Mesothelial cell of epicardium (in vitro differentiated cells): ENCODE measurements around the gene ATAD2B. TPM values are rescaled to one million over a fixed set of nuclear protein-coding genes. Genes with fewer than 3 reads are reported as not detected.
A peak's percentile ranks its signal among the peaks of the same experiment; 100 is the strongest.

Experiments used
- DNase-seq, 2 experiments: peaks; one replicate each; pipeline ENCODE4 v3.0.0; 2021; ENCODE audit warnings: low spot score in 2 of 2; ENCODE audit not compliant: unreplicated experiment in 2 of 2
- H3K27ac Mint-ChIP-seq: 2 replicates; pipeline ENCODE4 v1.8.0; 2021; ENCODE audit warnings: mixed read lengths
- H3K27me3 Mint-ChIP-seq: 2 replicates; pipeline ENCODE4 v1.8.0; 2021; ENCODE audit warnings: low read depth, mixed read lengths
- H3K36me3 Mint-ChIP-seq: 2 replicates; pipeline ENCODE4 v1.8.0; 2021; ENCODE audit warnings: mixed read lengths
- H3K4me1 Mint-ChIP-seq: 2 replicates; pipeline ENCODE4 v1.8.0; 2021; ENCODE audit warnings: mixed read lengths
- H3K4me3 Mint-ChIP-seq: 2 replicates; pipeline ENCODE4 v1.8.0; 2021; ENCODE audit warnings: mild to moderate bottlenecking, moderate library complexity, mixed read lengths
- H3K9me3 Mint-ChIP-seq: 2 replicates; pipeline ENCODE4 v1.8.0; 2021; ENCODE audit warnings: mixed read lengths
- total RNA-seq: library from RNA; stranded (reverse); gene quantifications from 3 replicates; pipeline ENCODE4 v1.2.1, GENCODE V29; 2021
- TF ChIP-seq, protein P1 (sequence below): fragments of 200-600 bp; sonication (generic); IDR thresholded peaks from one replicate; pipeline ENCODE4 v1.5.0; 2021; ENCODE audit warnings: antibody characterized with exemption; ENCODE audit not compliant: unreplicated experiment

ATAD2B gene
- total RNA-seq, 1 donor from 2014 or later = 35.6 TPM

DNA sequence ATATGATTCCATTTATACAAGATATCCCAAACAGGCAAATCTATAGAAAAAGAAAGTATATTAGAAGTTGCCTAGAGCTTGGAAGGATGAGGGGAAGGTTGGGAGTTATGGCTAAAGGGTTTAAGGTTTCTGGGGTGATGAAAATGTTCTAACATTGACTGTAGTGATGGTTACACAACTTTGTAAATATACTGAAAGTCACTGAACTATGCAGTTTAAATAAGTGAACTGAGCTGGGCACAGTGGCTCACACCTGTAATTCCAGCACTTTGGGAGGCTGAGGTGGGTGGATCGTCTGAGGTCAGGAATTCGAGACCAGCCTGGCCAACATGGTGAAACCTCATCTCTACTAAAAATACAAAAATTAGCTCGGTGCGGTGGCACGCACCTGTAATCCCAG, 91.5 kb downstream of the ATAD2B start:
- peaks cover 22% of the 10 kb centered on the region for H3K36me3 Mint-ChIP-seq
- TF ChIP-seq, protein P1, sequence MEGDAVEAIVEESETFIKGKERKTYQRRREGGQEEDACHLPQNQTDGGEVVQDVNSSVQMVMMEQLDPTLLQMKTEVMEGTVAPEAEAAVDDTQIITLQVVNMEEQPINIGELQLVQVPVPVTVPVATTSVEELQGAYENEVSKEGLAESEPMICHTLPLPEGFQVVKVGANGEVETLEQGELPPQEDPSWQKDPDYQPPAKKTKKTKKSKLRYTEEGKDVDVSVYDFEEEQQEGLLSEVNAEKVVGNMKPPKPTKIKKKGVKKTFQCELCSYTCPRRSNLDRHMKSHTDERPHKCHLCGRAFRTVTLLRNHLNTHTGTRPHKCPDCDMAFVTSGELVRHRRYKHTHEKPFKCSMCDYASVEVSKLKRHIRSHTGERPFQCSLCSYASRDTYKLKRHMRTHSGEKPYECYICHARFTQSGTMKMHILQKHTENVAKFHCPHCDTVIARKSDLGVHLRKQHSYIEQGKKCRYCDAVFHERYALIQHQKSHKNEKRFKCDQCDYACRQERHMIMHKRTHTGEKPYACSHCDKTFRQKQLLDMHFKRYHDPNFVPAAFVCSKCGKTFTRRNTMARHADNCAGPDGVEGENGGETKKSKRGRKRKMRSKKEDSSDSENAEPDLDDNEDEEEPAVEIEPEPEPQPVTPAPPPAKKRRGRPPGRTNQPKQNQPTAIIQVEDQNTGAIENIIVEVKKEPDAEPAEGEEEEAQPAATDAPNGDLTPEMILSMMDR = no peak
- no peaks in the 10 kb centered on the region for H3K4me1 Mint-ChIP-seq
- H3K27ac Mint-ChIP-seq = no peak overlapping the region
- DNase-seq = no peak
- peaks cover 9% of the 10 kb centered on the region for H3K9me3 Mint-ChIP-seq
- H3K4me3 Mint-ChIP-seq = no peak overlapping the region
- H3K27me3 Mint-ChIP-seq = no peaks in the 10 kb centered on the region

DNA sequence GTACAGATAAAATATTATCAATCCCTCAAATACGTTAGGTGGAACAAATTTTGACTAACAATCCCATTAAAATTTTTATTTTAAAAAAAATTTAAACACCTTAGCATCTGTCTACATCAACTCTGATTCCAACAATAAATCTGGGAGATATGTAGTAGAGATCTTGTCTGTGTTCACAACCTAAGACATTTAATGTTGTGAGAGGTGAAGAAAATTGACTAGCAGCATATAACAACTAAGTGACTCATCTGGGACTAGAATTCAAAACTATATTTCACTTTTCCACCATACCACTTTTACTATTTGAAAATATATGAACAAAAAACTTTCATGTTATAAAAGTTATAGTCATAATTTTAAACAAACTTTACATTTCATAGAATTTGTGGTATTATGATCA, 97.9 kb downstream of the ATAD2B start:
- TF ChIP-seq, protein P1 = no peak
- DNase-seq = no peak
- no peak overlapping the region for H3K27ac Mint-ChIP-seq
- peaks cover 3% of the 10 kb centered on the region for H3K36me3 Mint-ChIP-seq
- H3K9me3 Mint-ChIP-seq = no peaks in the 10 kb centered on the region
- H3K4me1 Mint-ChIP-seq = peaks cover 11% of the 10 kb centered on the region
- no peaks in the 10 kb centered on the region for H3K27me3 Mint-ChIP-seq
- no peak overlapping the region for H3K4me3 Mint-ChIP-seq

DNA sequence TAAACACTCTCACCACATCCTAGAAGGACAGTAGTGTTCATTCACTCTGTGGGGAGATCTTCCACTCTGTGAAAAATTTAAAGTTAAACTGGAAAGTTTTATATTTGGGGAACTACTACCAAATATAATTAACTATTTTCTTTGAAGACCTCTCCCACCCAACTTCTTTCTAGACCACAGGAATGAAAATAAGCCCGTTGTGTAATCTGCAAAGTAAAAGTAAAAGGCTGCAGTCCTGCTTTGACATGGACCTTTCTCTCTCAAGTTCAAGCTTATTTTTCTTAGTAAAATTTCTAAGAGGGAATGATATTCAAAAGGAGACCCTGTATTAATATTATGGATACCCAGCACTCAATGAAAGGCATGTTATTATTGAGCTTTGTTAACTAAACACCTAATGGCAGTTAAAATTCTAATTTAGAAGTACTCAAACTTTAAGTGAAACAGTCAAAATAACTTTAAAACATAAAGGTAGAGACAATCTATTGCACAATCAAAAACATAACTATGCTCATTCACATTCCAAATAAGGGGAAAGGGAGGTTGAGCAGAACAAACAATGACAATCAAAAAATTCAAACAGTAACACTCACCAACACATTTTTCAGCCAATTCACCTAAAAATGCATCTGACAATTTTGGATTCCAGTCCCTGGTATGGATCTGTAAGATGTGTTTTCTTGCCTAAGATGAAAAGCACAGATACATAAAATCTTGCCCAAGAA, 98.5 kb downstream of the ATAD2B start:
- H3K4me3 Mint-ChIP-seq = no peak overlapping the region
- H3K4me1 Mint-ChIP-seq = peaks cover 11% of the 10 kb centered on the region
- TF ChIP-seq, protein P1 = no peak
- no peak for DNase-seq
- no peaks in the 10 kb centered on the region for H3K9me3 Mint-ChIP-seq
- no peaks in the 10 kb centered on the region for H3K27me3 Mint-ChIP-seq
- peaks cover 3% of the 10 kb centered on the region for H3K36me3 Mint-ChIP-seq
- peak overlapping the region; percentile 12 for H3K27ac Mint-ChIP-seq

DNA sequence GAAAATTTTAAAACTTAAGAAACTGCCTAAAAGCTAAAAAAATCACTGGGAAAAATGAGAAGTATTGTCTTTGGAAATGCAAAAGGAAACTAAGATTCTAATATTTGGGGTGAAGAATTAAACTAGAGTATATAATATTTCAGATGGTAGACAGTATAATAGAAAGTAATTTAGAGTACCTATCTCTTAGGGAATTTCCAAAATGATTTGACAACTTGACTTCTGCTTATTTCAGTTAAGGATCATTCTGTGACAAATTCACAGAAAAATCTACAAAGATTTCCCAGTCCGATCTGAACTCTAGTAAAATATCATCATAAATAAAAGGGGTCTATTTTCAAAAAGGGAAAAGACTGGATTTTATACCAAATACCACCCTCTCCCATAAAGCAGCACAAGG, 99.6 kb downstream of the ATAD2B start:
- H3K4me1 Mint-ChIP-seq = peaks cover 11% of the 10 kb centered on the region
- H3K9me3 Mint-ChIP-seq = no peaks in the 10 kb centered on the region
- no peak for DNase-seq
- H3K36me3 Mint-ChIP-seq = peaks cover 3% of the 10 kb centered on the region
- H3K27me3 Mint-ChIP-seq = no peaks in the 10 kb centered on the region
- no peak overlapping the region for H3K4me3 Mint-ChIP-seq
- H3K27ac Mint-ChIP-seq = peak overlapping the region; percentile 28
- TF ChIP-seq, protein P1 = no peak

DNA sequence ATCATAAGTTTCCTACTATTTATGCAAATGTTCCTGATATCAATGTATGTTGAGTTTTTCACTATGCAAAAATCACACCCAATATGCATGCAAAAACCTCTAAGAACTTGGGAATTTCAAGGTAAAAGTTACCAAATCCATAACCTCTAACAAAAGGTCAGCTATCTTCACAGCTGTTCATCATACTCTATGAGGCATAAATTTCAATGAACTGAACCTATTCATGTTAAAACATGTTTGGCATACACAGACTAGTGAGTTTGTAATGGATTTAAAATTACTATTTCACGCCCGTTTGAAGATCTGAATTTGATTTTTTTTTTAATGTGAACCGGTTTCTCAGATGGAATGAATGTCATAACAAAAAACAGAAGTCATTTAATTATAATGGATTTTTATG, 100.2 kb downstream of the ATAD2B start:
- TF ChIP-seq, protein P1 = no peak
- H3K9me3 Mint-ChIP-seq = no peaks in the 10 kb centered on the region
- no peaks in the 10 kb centered on the region for H3K27me3 Mint-ChIP-seq
- H3K4me1 Mint-ChIP-seq = peaks cover 11% of the 10 kb centered on the region
- DNase-seq = no peak
- peak overlapping the region; percentile 28 for H3K27ac Mint-ChIP-seq
- H3K4me3 Mint-ChIP-seq = no peak overlapping the region
- H3K36me3 Mint-ChIP-seq = peaks cover 3% of the 10 kb centered on the region
